Natural killer cell treated with Interleukin-12 subunit alpha and Interleukin-12 subunit beta and Interleukin-15 and Interleukin-18, amount 100 ng/mL, for 72 hours (primary cell): ENCODE measurements around the gene UBAC2. TPM values are rescaled to one million over a fixed set of nuclear protein-coding genes. Genes with fewer than 3 reads are reported as not detected.
A peak's percentile ranks its signal among the peaks of the same experiment; 100 is the strongest.

Experiments used
- ATAC-seq, 2 donors: fragments of 150-1000 bp; cut with Tn5 transposase in 1 of 2; sonication (Bioruptor Pico), chemical (Tn5 transposase) in 1 of 2; 2 replicates each; pipeline ENCODE4 v1.10.0; 2021
- DNase-seq: peaks from one replicate; pipeline ENCODE4 v3.0.0; 2022; ENCODE audit warnings: low spot score
- H3K27ac Mint-ChIP-seq, 2 donors: 1 replicate in 1 of 2; 2 replicates in 1 of 2; pipeline ENCODE4 v1.8.0; 2022; ENCODE audit warnings: mixed read lengths in 2 of 2, mild to moderate bottlenecking in 1 of 2, moderate library complexity in 1 of 2
- H3K27me3 Mint-ChIP-seq, 2 donors: 1 replicate in 1 of 2; 2 replicates in 1 of 2; pipeline ENCODE4 v1.8.0; 2022; ENCODE audit warnings: mixed read lengths in 2 of 2
- H3K36me3 Mint-ChIP-seq: one replicate; pipeline ENCODE4 v1.8.0; 2022; ENCODE audit warnings: mixed read lengths
- H3K4me1 Mint-ChIP-seq, 2 donors: 1 replicate in 1 of 2; 2 replicates in 1 of 2; pipeline ENCODE4 v1.8.0; 2022; ENCODE audit warnings: low read depth in 2 of 2, mixed read lengths in 2 of 2, mild to moderate bottlenecking in 1 of 2
- H3K4me3 Mint-ChIP-seq: one replicate; pipeline ENCODE4 v1.8.0; 2022; ENCODE audit warnings: mixed read lengths
- H3K9me3 Mint-ChIP-seq: 2 replicates; pipeline ENCODE4 v1.8.0; 2022; ENCODE audit warnings: mixed read lengths
- total RNA-seq, 2 donors: library from RNA; stranded (reverse); gene quantifications; one replicate each; pipeline ENCODE4 v1.2.3, GENCODE V29; 2022

The UBAC2 gene
- total RNA-seq, 2 donors from 2014 or later: 55.9 to 58.0 TPM

DNA sequence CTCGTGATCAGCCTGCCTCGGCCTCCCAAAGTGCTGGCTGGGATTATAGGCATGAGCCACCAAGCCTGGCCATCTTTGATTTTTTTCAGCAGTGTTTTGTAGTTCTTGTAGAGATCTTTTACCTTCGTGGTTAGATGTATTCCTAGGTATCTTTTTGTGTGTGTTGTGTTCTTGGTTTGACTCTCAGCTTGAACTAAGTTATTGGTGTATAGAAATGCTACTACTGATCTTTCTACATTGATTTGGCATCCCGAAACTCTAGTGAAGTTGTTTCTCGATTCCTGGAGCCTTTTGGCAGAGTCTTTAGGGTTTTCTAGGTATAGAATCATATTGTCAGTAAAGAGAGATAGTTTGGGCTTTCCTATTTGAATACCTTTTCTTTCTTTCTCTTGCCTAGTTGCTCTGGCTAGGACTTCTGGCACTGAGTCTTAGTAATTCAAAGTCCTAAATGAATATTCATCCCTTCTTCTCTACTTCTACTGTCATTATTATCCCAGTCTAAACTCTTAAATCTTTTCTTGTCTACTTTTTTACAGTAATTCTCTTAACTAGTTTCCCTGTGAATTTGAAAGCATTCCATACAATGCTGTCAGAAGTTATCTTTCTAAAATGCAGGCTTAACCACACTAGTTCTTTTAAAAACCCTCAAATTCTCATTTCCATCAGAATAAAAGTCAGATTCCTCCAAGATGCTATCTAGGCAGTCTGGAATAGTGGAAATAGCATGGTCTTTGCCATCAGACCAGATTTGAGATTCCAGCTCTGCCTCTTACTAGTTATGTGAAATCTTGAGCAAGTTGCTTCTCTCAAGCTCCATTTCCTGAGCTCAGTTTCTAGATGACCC lies 50.5 kb downstream of the UBAC2 start:
- Mint-ChIP-seq H3K36me3 (peaks cover 27% of the 10 kb centered on the region), H3K4me1 (peaks cover 35 to 55% of the 10 kb centered on the region in 2 donors), H3K27ac (peak overlapping the region; percentile 78 to 80), H3K27me3 (no peaks in the 10 kb centered on the region), H3K4me3 (peak overlapping the region; percentile 67), H3K9me3 (peaks cover 4% of the 10 kb centered on the region)
- ATAC-seq: peak in 1 of 2 donors; percentile 70
- DNase-seq: no peak

DNA sequence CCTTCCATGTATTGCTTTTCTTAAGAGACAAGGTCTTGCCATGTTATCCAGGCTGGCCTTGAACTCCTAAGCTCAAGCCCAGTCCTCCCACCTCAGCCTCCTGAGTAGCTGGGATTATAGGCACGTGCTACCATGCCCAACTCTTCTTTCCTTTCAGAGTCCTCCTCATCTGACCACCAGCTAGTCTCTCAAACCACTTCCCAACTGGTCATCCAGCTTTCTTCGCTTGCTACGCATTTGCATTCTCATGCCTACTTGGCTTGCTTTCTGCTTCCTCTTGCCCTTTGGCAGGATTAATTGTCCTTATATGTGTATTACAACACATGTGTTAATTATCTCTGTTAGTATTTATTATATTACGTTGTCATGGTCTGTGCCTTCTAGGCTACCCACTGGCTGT lies 51.3 kb downstream of the UBAC2 start:
- Mint-ChIP-seq H3K27me3 (no peaks in the 10 kb centered on the region), H3K36me3 (peaks cover 27% of the 10 kb centered on the region), H3K9me3 (peaks cover 4% of the 10 kb centered on the region), H3K27ac (peak overlapping the region; percentile 78 to 80), H3K4me1 (peaks cover 39 to 63% of the 10 kb centered on the region in 2 donors), H3K4me3 (peak overlapping the region; percentile 67)
- ATAC-seq: no peak
- no peak for DNase-seq

DNA sequence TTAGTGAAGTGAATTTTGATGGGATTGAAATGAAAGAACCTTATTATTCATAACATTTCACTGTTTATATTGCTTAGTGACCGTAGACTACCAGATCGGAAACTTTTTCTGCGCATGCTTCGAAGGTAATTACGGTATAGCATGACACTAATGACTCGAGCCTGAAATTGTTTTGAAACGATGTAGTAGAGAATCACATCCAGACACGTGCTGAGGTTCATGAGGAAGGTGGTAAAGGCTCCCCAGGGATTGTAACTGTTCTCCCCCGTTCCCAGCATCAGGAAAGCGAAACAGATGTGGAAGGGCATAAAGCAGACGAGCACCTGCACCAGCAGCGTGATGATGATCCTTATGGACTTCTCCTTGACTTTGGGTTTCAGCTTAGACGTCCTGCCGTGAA lies 54.2 kb downstream of the UBAC2 start:
- ATAC-seq (no peak), DNase-seq (no peak)
- no peaks in the 10 kb centered on the region for H3K27me3 Mint-ChIP-seq
- peak overlapping the region; percentile 89 for H3K4me3 Mint-ChIP-seq
- no peaks in the 10 kb centered on the region for H3K9me3 Mint-ChIP-seq
- H3K4me1 Mint-ChIP-seq: peaks cover 46 to 79% of the 10 kb centered on the region in 2 donors
- H3K36me3 Mint-ChIP-seq: peaks cover 23% of the 10 kb centered on the region
- H3K27ac Mint-ChIP-seq: peak overlapping the region; percentile 59 to 96

DNA sequence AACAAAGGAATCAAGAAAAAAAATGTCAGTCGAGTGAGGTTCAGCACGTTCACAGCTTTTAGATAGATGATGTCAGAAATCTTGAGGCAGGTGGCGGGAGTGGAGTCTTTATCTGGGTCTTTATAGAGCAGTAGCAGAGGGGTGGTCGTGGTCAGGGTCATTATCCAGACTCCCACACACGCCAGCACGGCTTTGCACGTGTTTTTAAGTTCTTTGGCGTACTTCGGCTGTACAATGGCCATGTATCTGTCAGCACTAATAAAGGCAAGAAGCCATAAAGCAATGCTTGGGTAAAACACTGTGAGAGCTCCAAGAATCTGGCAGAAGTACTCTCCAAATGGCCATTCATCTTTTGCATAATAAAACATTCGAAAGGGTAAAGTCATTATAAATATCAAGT lies 54.6 kb downstream of the UBAC2 start:
- Mint-ChIP-seq H3K36me3 (peaks cover 27% of the 10 kb centered on the region), H3K27me3 (no peaks in the 10 kb centered on the region), H3K9me3 (no peaks in the 10 kb centered on the region), H3K4me1 (peaks cover 49 to 79% of the 10 kb centered on the region in 2 donors), H3K4me3 (peak overlapping the region; percentile 89), H3K27ac (peak overlapping the region; percentile 59 to 96)
- ATAC-seq (no peak), DNase-seq (no peak)

GRCh38 chr13:99256283-99256682 lies 55.6 kb downstream of the UBAC2 start:
- no peaks in the 10 kb centered on the region for H3K9me3 Mint-ChIP-seq
- peak overlapping the region; percentile 94 to 96 for H3K27ac Mint-ChIP-seq
- peaks cover 52 to 79% of the 10 kb centered on the region in 2 donors for H3K4me1 Mint-ChIP-seq
- peaks cover 27% of the 10 kb centered on the region for H3K36me3 Mint-ChIP-seq
- no peaks in the 10 kb centered on the region for H3K27me3 Mint-ChIP-seq
- peak overlapping the region; percentile 89 for H3K4me3 Mint-ChIP-seq
- DNase-seq (no peak), ATAC-seq (no peak)

DNA sequence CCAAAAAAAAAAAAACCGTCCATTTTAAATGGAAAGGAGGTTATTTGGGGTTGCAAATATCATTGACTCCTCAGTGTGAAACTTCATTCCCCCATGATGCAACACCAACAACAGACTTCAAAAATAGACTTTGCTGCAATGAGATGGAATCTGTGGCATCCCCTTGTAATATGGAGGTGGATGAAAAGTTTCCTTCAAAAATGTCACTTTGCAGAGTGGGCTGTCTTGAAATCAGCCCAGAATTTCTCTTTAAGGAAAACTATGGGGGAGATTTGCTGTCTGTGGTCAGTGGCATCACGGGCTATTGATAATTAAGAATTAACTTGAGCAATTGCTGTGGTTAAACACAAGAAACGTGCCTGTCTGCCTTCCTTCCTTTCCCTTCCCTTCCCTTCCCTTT lies 56.1 kb downstream of the UBAC2 start:
- DNase-seq (no peak), ATAC-seq (peak in 1 of 2 donors; percentile 9)
- Mint-ChIP-seq H3K36me3 (peaks cover 27% of the 10 kb centered on the region), H3K9me3 (no peaks in the 10 kb centered on the region), H3K27ac (peak overlapping the region; percentile 94 to 96), H3K4me3 (peak overlapping the region; percentile 89), H3K4me1 (peaks cover 48 to 79% of the 10 kb centered on the region in 2 donors), H3K27me3 (no peaks in the 10 kb centered on the region)

GRCh38 chr13:99257291-99257690 lies 56.6 kb downstream of the UBAC2 start:
- Mint-ChIP-seq H3K27ac (peak overlapping the region; percentile 94 to 96), H3K27me3 (no peaks in the 10 kb centered on the region), H3K36me3 (peaks cover 27% of the 10 kb centered on the region), H3K4me3 (peak overlapping the region; percentile 86), H3K9me3 (no peaks in the 10 kb centered on the region), H3K4me1 (peaks cover 43 to 73% of the 10 kb centered on the region in 2 donors)
- ATAC-seq: no peak
- DNase-seq: no peak

DNA sequence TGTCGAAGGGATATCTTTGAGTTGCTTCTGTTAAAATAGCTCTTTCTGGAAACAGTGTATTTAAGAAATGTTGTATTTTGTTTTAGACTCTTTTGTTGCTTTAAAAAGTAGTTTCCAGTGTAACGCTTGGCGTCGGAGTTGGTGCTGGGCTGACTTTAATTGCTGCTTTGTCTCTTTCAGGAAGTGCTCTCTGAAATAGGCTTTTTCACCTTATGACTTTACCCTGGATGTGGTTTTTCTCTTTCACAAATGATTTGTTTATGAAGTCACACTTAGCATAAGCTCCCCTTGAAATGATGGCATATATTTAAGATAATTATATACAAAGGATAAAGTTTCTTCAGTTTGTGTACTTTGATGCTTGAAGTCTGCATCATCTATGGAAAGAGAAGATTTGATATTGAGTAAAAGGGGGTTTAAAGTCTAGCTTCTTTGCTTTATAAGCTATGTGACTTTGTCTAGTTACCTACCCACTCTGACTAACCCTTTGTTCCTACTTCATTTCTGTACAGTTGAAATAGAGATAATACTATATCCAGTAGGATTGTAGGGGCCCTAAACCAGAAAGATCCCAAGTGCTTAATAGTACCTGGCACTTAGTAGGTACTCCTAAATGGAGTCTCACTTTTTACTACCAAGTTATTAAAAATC lies 57.7 kb downstream of the UBAC2 start, which contains the start of gene GPR18:
Gene GPR18, minus strand, starts transcription at position 170 of the 651 bp plus-strand sequence. CDS start 2,507 bp downstream, outside the sequence.
- H3K36me3 Mint-ChIP-seq: peaks cover 27% of the 10 kb centered on the region
- no peaks in the 10 kb centered on the region for H3K9me3 Mint-ChIP-seq

GRCh38 chr13:99258946-99259345 lies 58.3 kb downstream of the UBAC2 start:
- no peak for DNase-seq
- Mint-ChIP-seq H3K4me3 (peak overlapping the region; percentile 95), H3K27ac (peak overlapping the region; percentile 94 to 96), H3K4me1 (peaks cover 48 to 79% of the 10 kb centered on the region in 2 donors), H3K36me3 (peaks cover 26% of the 10 kb centered on the region), H3K9me3 (no peaks in the 10 kb centered on the region), H3K27me3 (no peaks in the 10 kb centered on the region)
- peak; percentile 56 to 72 for ATAC-seq

More for the DNA sequence above, 57.7 kb downstream of the UBAC2 start, which contains the start of gene GPR18:
- DNase-seq (no peak), ATAC-seq (peak; percentile 89 to 90)
- Mint-ChIP-seq H3K4me1 (peaks cover 43 to 76% of the 10 kb centered on the region in 2 donors), H3K4me3 (peak within 1 kb of the TSS; percentile 95), H3K27ac (peak within 1 kb of the TSS; percentile 94 to 96), H3K27me3 (no peaks in the 10 kb centered on the region)

GRCh38 chr13:99260216-99260615 lies 59.6 kb downstream of the UBAC2 start:
- peaks cover 47 to 82% of the 10 kb centered on the region in 2 donors for H3K4me1 Mint-ChIP-seq
- no peak for DNase-seq
- H3K4me3 Mint-ChIP-seq: peak overlapping the region; percentile 95
- no peaks in the 10 kb centered on the region for H3K27me3 Mint-ChIP-seq
- peaks cover 14% of the 10 kb centered on the region for H3K36me3 Mint-ChIP-seq
- H3K9me3 Mint-ChIP-seq: no peaks in the 10 kb centered on the region
- no peak for ATAC-seq
- H3K27ac Mint-ChIP-seq: peak overlapping the region; percentile 94 to 96

DNA sequence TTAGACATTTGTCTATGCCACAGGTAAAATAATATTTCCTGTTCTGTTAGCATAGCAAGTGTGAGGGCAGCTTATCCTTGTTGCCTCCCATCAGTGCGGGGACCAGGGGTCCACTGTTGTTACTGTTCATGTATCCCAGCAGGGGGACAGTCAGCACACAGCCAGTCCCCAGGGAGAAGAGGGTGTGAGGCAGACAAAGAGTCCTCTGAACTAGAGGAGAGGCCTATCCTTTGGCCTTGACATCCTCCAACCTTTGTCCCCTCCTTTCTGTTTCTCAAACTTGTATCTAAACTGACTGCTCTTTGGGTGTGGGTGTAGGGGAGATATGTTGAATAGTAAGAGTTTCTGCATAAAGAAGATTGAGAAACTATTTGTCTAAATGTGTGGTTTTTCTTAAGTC lies 60.4 kb downstream of the UBAC2 start:
- Mint-ChIP-seq H3K4me1 (peaks cover 49 to 81% of the 10 kb centered on the region in 2 donors), H3K27me3 (no peaks in the 10 kb centered on the region), H3K27ac (peak overlapping the region; percentile 94 to 96), H3K9me3 (no peaks in the 10 kb centered on the region), H3K4me3 (no peak overlapping the region), H3K36me3 (peaks cover 9% of the 10 kb centered on the region)
- no peak for ATAC-seq
- no peak for DNase-seq

DNA sequence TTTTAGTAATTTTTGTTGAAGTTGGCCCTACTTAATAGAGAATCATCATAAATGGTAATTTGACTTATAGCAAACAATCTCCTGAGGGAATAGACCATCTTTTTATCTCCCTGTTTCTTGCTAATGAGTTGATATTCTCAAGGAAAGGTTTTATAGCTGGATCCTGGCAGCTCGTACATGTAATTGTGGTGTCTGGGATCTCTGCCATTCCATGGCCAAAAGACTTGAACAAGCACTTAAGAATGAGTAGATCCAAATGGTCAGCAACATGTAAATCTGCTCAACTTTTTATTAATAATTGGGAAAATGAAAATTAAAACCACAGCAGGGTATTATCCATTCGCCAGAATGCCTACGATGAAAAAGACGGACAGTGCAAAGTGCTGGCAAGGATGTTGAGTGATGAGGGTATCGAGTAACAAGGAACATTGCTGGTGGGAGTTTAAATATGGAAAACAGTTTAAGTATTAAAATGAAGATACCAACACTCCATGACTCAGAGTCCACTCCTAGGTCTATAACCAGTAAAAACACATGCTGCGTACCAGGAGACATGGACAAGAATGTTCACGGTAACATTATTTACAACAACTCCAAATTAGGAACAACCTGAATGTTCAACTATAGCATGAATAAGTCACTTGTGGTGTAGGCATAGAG lies 62.6 kb downstream of the UBAC2 start:
- Mint-ChIP-seq H3K27ac (peak overlapping the region; percentile 49 to 50), H3K36me3 (peaks cover 6% of the 10 kb centered on the region), H3K4me1 (peaks cover 40 to 63% of the 10 kb centered on the region in 2 donors), H3K4me3 (no peak overlapping the region), H3K9me3 (no peaks in the 10 kb centered on the region), H3K27me3 (no peaks in the 10 kb centered on the region)
- ATAC-seq: no peak
- DNase-seq: no peak

DNA sequence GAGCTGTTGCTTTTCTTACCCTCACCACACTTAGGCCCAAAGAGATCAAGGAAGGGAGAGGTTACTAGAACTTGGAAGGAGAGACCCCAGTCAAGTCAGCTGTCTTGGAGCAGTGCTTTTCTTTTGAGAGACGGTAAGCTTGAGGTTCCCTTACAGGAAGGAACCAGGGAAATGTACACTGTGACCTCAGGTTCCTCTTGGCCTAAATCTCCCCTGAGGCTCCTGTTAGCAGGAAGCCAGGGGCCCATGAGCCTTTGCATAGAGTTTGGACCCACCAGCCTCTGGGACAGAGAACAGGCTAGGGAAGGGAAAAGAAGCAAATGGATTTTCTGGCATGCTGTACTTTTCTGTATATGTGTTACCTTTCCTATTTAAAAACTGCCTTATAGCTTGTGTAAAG lies 63.4 kb downstream of the UBAC2 start:
- peak in 1 of 2 donors; percentile 49 for ATAC-seq
- no peak overlapping the region for H3K4me3 Mint-ChIP-seq
- peak overlapping the region in 1 of 2 donors; percentile 49 for H3K27ac Mint-ChIP-seq
- peaks cover 43 to 62% of the 10 kb centered on the region in 2 donors for H3K4me1 Mint-ChIP-seq
- no peaks in the 10 kb centered on the region for H3K27me3 Mint-ChIP-seq
- H3K36me3 Mint-ChIP-seq: peaks cover 4% of the 10 kb centered on the region
- no peaks in the 10 kb centered on the region for H3K9me3 Mint-ChIP-seq
- no peak for DNase-seq
